ENCODE measurements around the gene KIF19.

DNA sequence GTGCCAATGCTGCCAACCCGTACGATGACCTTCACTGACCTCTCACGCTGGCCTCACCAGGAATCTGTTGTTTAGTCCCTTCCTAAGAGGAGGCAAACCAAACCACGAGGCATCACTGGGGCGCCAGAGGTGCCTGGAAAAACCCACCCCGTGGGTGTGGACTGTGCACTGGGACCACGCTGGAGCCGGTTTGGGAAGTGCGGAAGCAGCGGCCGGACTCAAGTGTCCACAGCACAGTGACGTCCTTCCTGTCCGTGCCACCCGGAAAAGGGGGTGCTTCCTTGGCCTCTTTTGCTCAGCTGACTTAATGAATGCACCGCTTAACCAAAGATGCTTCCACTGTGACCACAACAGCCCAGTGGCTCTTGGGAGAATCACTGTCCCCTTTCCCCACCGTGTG is 9.0 kb upstream of the KIF19 start:
- TF ChIP-seq CTCF (IDR thresholded peaks at IDR 0.05; ENCODE audit: insufficient read depth, low read length), result no peak
- no peak for TF ChIP-seq POLR2AphosphoS5 (IDR thresholded peaks at IDR 0.05; ENCODE audit: low read depth)
- no peak for TF ChIP-seq REST (IDR thresholded peaks at IDR 0.05; ENCODE audit: insufficient replicate concordance, low read depth)
- no peak for TF ChIP-seq SPI1 (IDR thresholded peaks at IDR 0.05; ENCODE audit: borderline replicate concordance, low read depth)
